GM21423 (cell line): ENCODE results near the gene UBAC2.

Source experiments
- ATAC-seq: cut with Tn5 transposase; IDR thresholded peaks from one replicate; pipeline ENCODE4 v1.9.1; 2021; ENCODE audit warnings: mild to moderate bottlenecking, moderate library complexity; ENCODE audit not compliant: unreplicated experiment

Gene UBAC2

DNA sequence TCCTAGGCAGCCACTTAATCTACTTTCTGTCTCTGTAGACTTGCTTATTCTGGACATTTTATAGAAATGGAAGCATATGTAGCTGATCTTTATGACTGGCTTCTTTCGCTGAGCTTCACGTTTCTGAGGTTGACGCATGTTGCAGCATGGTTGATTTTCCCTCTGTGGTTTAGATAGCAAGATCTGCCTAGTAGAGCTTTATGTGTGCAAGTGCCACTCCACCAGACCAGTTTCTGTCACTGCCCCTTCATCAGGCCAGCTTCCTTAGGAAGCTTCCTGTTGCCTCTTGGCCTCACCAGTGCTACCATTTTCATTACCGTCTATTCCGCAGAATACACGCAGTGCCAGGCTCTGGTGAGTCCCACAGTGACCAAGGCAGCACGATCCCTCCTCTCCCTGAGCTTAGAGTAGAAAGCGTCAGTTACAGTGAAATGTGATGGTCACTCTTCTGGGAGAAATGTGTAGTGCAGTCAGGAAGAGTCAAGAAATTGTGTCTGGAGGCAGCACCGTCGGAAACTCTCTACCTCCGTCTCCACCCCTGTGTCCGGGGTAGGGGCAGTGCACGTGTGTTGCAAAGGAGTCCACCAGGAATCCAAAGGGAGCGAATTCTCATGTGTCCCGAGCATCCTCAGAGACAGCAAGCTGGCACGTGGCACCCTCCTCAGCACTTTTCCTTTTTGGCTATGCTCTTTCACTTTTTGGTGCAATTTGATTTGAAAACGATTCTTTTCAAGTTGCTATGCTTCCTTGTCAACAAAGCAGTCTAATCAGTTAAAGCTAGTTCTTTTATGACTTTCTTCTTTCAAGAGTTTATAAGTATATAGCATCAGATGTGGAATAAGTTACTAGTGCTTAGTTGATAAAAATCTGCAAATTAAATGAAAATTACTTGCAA is 151.9 kb downstream of the UBAC2 start:
- ATAC-seq, result no peak

DNA sequence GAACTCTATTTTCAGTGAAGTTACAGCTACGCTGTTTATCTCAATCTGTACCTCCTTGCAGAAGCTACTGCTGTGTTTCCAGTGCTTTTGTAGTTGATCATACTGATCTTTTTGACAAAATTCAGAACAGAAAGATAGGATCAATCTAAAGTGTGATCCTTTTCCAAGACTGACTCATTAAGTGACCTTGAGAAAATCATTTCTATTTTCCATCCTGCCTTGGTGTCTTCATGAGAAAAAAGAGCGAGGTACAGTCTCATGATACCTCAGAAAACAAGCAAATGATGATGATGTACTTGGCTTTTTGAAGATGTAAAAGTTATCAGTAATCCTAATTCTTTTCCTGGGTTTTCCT is 152.6 kb downstream of the UBAC2 start:
- ATAC-seq, result no peak

DNA sequence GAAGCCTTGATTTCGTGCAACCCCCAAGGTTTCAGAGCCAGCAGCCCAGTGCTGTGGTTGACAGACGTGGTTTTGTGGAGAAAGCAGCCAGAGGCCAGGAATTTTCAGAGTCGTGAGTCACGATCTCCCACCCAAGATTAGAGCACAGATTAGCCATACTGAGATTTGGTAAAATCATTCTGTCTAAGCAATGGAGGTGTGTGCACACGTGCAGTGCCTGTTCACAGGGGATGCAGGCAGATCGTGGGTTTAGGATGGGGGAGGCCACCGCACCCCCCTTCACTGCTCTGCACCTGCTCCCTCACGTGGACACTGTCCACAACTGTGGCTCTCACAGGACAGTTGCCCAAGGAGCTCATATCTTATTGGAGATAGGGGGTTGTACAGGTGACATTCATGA is 153.2 kb downstream of the UBAC2 start:
- ATAC-seq, result no peak

DNA sequence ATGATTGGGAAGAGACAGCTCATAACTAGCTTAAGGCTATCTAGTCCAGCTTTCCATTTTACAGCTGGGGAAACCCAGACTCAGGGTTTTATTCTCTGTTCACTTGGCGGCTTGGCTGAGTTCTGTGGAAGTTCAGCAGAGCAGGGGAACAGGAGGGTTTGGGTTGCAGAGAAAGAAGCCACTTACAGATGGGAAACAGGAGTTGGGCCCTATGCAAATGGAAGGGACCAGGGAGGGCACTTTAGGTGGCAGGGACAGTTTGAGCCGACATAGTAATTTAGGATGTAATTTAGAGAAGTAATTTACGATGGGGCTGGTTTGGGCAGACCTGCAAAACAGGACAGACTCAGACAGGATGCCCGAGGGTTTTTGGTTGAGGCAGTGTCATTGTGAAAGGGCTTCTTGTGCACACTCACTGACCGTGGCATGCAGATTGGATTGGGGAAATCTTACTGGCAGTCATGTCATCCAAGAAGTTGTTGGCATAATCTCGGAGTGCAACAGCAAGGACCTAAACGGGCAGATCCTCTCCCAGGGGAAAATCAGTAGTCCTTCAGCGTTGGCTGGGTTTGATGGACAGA is 153.8 kb downstream of the UBAC2 start:
- ATAC-seq, result no peak

DNA sequence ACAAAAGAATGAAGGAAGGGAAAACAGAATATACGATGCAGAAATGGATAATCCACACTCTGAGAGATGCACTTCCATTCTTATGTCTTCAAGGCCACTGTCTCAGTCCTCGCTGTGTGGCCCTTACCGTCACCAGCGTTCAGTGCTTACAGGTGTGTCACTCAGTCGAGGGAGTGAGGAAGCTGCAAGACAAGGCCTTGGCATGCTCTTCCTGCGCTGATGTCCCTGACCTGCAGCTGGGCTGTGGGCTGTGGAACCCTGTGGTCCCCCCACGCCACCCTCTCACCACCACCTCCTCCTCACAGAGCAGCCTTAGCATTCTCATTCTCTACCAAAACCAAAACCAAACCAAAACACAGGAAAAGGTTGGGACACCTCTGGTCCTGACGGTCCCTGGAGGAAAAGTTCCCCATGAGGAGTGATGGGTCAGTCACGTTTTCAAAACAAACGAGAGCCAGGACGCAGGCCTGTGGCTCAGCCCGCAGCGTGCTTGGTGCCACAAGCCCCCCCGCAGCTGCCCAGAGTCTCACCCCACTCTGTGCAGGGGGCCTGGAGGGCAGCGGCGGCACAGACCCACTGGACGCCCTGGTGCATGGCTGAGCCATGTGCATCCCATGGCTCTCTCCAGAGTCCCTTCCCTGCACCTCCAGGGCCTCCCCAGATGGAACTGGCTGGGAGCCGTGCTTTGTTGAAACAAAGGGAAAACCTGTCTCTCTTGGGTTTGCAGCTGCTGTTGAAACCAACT is 154.8 kb downstream of the UBAC2 start:
- ATAC-seq, result no peak

DNA sequence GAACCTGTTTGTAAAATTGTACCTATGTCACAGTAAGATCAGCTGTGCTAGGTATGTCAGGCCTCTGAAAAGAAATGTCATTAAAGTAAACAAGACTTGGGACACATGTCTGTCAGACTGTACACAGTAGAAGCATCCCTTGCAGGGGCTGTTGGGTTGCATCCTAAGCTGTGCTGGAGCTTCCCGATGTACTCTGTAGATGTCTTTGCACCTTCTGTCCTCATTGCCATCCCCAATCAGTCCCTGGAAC is 155.3 kb downstream of the UBAC2 start:
- ATAC-seq, result no peak

DNA sequence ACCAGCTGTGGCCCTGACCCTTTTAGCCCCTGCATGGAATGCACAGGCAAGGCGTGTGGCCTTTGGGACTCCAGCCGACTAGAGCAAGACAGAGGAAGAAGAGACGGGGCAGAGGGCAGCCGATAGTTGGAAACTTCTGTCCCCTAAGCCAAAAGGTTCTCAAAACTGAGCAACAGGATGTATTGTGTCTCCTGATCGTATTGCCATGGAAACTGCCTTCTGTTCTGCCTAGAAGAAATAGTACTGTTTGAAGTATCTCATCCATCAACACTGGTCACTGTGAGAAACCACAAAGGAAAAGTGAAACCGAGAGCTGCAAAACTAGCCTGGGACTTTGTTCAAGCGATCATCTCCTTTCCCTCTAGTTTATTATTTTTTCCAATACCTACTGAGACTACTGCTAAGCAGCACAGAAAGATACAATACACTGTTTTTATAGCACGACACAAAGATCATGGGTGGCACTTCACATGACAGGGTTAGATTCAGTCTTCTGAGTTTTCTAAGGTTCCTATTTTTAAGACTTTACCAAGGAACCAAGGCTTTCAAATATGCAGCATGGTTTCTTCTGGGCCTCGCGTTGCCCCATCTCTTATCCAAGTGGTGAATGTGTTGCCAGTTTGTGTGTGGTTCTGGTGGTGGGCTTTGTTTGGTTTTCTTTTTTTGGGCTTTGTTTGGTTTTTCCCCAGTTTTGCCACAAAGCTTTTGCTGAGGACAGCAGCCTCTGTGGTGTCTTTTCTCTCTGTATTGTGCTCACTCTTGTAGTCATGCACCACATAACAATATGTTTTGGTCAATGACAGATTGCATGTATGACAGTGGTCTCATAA is 155.8 kb downstream of the UBAC2 start:
- ATAC-seq, result peak; percentile 56

DNA sequence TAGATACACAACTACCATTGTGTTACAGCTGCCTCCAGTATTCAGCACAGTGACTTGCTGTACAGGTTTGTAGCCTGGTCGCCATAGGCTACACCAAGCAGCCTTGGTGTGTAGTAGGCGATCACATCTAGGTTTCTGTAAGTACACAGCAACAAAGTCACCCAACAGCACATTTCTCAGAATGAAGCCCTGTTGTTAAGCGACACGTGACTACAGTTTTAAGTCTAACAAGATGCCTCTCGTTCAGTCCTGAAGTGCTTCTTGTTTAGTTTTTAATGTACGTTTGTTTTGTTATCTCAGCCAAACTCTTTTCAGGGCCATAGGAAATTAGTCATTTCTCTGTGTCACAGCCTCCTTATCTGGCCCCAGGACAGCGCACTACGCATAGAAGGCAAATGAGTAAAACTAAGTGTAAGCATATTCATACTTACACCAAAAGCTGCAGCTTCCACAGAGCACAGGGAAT is 156.5 kb downstream of the UBAC2 start:
- ATAC-seq, result peak; percentile 11

DNA sequence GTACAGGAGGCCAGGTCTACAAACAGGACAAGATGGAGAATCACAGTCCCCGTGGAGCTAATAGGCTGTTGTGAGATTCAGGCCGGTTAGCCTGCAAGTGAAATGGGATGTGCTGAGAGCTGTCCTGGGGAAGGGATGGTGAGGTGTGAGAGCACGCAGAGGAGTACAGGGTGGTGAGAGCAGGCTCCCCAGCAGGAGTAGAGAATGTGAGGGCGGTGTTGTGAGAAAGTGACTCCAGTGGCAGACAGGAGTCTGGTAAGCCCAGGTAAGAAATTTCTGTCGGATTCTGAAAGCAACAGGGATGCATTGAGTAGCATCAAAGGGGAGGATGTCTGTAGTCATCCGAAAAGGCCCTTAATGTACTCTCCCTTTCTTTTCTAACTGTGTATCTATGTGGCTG is 157.3 kb downstream of the UBAC2 start:
- no peak for ATAC-seq

DNA sequence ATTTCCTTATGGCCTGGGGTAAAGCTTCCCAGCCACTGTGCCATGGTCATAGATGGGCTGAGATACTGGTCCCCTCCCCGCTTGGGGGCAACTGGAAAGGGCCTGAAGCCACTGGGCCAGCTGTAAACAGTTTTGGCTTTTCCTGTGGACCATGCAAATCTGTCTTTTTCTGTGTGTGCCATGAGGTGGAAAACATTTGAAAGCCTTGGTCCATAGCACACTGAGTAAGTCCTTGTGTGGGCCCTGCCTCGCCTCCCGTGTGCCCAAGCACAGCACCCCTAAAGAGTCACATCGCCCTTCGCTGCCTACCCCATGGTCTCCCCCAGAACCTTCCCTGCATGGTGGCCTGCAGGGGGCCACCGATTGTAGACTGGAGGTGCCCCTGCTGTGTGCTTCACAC is 158.9 kb downstream of the UBAC2 start:
- ATAC-seq, result no peak

DNA sequence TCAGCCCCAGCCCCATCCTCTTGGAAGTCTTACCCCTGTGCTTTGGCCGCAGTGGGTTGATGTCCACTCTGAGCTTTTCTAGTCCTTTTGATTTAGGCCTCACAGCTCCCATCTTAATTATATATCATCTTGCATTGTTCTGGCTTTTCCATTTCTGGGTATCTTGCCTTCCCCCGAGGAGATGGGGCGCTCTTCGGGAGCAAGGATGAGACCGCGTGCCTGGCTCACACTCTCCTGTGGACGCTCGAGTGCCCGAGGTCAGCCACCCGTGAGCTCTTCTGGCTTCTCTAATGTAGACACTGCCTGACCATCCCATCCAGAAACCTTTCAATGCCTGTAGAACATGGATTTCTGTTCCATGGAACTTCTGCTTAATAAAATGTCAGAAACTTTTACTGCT is 160.0 kb downstream of the UBAC2 start:
- no peak for ATAC-seq

DNA sequence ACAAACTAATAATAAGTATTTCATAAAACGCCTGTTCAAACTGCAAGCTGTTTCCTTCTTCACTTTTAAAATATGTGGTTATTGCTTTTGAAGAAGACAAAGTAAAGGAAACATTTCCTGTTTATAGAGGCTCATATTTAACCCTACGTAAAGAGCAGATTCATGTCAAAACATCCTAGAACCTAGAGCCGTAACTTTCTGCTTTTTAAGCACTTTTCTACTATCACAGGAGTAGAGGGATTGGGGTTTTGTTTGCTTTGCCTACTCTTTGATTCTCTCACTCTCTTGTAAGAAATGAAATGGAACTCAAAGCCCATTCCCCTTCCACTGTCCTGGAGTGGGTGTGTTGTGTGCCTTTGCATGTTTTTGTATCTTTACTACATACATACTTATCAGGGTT is 160.5 kb downstream of the UBAC2 start:
- ATAC-seq, result no peak

DNA sequence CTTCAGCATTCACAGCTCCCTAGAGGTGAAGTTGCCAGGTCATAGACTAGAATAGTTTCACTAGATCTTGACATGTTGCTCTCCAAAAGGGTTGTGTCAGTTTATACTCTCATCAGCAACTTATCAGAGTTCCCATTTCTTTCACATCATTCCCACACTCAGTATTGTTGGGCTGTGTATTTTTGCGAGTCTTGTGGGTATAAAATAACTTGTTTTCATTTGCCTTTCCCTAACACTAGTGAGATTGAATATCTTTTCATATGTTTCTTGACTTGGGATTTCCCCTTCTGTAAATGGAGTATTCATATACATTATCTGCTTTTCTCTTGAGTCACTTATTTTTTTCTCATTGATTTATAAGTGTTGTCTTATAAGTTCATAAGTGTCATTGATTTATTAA is 161.7 kb downstream of the UBAC2 start:
- no peak for ATAC-seq

DNA sequence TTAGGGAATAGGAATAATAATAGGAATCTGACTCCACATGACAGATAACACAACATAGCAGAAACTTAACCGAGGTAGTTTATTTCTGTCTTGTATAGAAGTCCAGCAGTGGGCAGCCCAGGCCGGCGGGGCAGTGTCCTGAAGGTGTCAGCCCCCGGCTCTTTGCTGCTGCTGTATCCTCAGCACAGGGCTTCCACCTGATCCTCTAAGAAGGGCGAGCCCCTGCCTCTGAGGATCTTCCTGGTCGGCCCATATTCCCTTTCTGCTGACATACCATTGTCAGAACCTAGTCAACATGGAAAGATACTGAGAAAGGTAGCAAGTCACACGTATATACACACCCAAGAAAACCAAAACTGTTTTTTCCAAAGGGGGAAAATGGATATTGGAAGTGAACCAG is 162.7 kb downstream of the UBAC2 start:
- no peak for ATAC-seq

DNA sequence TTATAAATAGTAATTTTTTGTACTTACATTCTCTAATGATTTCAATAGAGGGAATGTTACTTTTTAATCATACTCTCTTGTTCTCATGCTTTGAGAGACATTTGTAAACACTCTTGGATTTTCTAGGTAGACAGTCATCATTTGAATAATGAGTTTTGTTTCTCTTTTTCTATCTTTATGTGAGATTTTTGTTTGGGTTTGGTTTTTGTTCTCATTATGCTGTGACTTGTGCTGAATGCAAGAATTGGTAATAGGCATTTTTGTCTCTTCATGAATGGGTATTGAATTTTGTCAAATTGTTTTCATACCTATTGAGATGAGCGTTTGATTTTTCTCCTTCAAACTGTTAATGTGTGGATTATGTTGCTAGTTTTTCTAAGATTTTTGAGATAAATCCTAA is 163.3 kb downstream of the UBAC2 start:
- no peak for ATAC-seq

DNA sequence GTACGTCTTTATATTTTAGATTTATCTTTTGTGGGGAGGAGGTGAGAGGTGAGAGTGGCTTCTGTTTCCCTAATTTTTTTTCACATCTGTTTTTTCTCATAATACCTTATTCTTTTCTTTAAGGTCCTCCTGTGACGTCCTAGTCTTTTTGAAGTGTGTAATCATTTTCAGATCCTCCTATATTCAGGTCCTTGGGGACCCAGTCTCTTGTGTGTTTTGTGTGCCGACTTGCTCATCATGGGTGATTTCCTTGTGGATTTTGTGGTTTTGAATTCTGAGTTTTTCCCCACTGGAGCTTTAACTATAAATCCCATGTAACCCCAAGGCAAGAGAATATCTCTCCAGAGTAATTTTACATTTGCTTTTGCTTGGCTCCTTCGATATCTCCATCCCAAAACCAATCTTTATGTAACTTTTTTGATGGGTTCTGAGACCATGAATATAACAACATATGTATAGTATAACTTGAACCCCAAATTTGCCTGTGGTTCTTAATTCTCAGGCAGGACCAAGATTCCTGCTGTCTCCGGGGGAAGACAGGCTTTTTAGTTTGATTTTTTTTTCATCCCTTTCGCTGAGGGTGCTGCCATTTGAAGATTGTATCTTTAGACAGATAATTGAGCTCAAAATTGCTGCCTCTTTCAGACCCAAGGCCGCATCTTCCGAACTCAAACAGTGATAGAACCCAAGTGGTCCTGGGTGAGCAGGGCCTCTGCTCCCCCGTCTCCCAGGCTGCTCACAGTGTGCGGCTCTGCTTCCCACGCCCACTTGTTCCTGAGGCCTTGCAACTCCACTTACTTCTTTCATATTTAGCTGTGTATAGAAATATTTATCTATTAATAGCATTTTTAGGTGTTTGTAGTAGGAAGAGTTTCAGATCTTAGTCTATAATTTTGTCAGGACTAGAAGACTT is 165.7 kb downstream of the UBAC2 start:
- peak; percentile 55 for ATAC-seq

DNA sequence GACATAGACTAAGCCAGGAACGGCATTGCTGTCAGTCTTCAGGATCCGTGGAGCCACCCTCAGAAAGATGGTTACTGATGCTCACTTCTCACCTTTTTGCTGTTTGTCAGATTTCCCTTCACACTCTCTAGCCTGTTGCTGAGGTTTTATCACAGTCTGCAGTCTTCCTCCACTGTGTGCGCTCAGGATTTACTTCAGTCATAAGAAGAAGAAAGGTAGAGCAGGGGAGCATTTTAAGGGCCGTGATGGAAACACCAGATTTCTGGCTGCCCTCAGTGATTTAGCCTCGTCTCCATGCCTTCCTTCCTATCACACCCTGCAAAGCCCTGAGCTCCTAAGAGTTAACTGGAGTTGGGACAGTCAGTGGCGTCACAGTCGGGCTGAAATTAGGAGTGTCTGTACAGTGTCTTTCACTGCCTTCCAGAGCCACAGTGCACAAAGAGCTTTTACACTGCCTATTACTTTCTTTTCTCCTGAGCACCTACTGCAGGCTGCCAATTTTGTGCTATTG is 166.5 kb downstream of the UBAC2 start:
- no peak for ATAC-seq

DNA sequence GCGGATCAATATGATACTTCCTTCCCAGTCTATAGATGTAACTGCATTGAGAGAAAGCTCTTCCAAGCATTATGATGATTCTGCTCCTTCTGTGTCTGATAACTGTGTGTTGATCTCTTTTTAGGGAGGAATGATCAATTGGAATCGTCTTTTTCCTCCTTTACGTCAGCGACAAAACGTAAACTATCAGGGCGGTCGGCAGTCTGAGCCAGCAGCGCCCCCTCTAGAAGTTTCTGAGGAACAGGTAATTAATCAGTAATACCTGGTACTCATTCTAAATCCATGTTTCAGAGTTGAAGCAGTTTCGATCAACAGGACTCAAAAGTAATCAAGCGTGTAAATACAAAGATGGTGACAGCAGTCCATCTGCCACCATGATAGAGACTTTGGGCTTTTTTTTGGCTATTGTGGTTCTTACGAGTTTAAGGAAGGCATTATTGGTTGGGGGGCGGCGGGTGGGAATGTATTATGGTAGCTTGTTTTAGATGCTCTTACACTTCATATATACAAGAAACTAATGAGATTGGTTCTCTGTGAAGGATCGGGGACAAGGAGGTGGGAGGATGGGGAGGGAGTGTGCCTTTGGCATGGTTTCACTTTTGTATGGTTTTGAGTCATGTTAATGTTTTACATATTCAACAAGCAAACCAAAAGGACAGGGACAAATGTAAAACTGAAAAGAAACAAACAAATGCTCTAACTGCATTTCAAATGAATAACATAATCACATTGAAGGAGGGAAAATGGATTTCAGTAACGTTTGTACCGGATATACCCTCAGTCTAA is 167.2 kb downstream of the UBAC2 start:
- ATAC-seq, result no peak
